Lower lobe of right lung (tissue), 2 donors: ENCODE results near the gene PYCARD. TPM values are rescaled to one million over a fixed set of nuclear protein-coding genes. Genes with fewer than 3 reads are reported as not detected.
A peak's percentile ranks its signal among the peaks of the same experiment; 100 is the strongest.
"Not testable (repeated sequence)": the region's sequence is repeated elsewhere in the genome, so short reads cannot be mapped to it uniquely, and the experiment has no call there.

Experiments
- ATAC-seq, 2 donors: fragments of 200-7000 bp; cut with Tn5 transposase; one replicate each; pipeline ENCODE4 v1.9.1; 2020 to 2022; ENCODE audit warnings: mild to moderate bottlenecking in 2 of 2, moderate library complexity in 2 of 2
- DNase-seq: peaks from one replicate; pipeline ENCODE4 v3.0.0-alpha.2; 2020
- H3K27ac ChIP-seq: fragments of 200-600 bp; one replicate; pipeline ENCODE4 v1.8.0; 2022
- H3K27me3 ChIP-seq: fragments of 200-600 bp; one replicate; pipeline ENCODE4 v1.8.0; 2022; ENCODE audit warnings: low read depth
- H3K36me3 ChIP-seq: fragments of 200-600 bp; one replicate; pipeline ENCODE4 v1.8.0; 2022; ENCODE audit warnings: mild to moderate bottlenecking
- H3K4me1 ChIP-seq: fragments of 200-600 bp; one replicate; pipeline ENCODE4 v1.8.0; 2022
- H3K4me3 ChIP-seq: fragments of 200-600 bp; one replicate; pipeline ENCODE4 v1.8.0; 2022; ENCODE audit warnings: mild to moderate bottlenecking
- H3K9me3 ChIP-seq: fragments of 200-600 bp; one replicate; pipeline ENCODE4 v1.8.0; 2022
- intact Hi-C: fragments of 100-400 bp; cut with DNase I; formaldehyde crosslinking; loops from one replicate; pipeline ENCODE4 v1.11.0; 2022
- long read RNA-seq: library from polyadenylated mRNA; unstranded; transcript quantifications from one replicate; pipeline ENCODE4 v2.0.0, GENCODE V29; 2021
- total RNA-seq: library from RNA; stranded (reverse); fragmentation: NEBNext Ultra II Directional; extraction: Animal tissue kit (Norgen Biotek cat#: 25700); gene quantifications from one replicate; pipeline ENCODE4 v1.2.1, GENCODE V29; 2021
- TF ChIP-seq, protein P1 (sequence below): fragments of 200-600 bp; IDR thresholded peaks from one replicate; pipeline ENCODE4 v1.8.0; 2022; ENCODE audit warnings: antibody characterized with exemption, mild to moderate bottlenecking
- donor health status: DM: no; HTN: yes; CAD: no; lungs with severe emphysema.

Gene PYCARD
- 82.0 TPM for total RNA-seq
- long read RNA-seq, transcript PYCARD-201 (3 exons, 990 nt) = major isoform, 79 of 115 reads
- long read RNA-seq, transcript PYCARD-202 (2 exons, 696 nt) = minor isoform, 28 of 115 reads
- long read RNA-seq, partial matches to known transcripts = 0 of 115 reads
- long read RNA-seq, other reads (novel, unspliced or antisense) = 7 of 115 reads

DNA sequence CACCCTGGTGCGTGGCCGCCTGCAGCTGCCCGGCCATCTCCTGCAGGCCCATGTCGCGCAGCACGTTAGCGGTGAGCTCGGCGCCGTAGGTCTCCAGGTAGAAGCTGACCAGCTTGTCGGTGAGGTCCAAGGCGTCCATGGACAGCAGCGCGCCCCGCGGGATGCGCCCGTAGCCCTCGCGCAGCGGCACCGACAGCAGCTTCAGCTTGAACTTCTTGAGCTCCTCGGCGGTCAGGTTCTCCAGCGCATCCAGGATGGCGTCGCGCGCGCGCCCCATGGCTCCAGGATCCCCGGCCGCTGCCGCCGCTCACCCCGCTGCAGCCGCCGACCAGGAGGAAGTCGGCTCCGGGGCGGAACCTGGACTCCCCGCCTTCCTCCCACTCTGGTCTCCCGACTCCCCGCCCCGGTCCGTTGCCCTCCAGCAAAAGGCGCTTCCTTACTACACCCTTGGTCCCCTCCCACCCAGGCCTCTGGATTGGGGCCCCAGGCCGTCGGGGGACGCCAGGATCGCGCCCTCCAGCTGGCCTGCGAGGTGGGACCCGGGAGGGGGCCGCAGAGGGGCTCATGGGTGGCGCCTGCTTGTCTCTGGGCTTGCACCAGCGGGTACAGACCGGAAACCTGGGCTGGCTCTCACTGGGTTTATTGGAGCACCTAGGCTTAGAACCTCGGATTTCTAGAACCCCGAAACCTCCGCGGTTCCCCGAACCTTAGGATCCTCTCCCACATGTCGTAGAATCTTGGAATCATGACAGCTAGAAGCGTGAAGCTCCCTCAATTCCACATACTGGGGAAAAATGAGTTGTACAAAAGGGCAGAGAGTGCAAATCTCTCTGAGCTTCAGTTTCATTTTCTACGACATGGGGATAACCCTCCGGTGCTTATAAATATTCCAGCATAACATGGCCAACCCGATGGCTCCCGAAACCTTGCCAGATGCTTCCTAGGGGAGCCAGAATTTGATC, at the start of gene PYCARD:
Gene PYCARD (minus strand): TSS at position 347 of the 962 bp plus-strand sequence. CDS start 70 bp downstream, at position 277.
- intact Hi-C loops = no loop called here
- TF ChIP-seq, protein P1, sequence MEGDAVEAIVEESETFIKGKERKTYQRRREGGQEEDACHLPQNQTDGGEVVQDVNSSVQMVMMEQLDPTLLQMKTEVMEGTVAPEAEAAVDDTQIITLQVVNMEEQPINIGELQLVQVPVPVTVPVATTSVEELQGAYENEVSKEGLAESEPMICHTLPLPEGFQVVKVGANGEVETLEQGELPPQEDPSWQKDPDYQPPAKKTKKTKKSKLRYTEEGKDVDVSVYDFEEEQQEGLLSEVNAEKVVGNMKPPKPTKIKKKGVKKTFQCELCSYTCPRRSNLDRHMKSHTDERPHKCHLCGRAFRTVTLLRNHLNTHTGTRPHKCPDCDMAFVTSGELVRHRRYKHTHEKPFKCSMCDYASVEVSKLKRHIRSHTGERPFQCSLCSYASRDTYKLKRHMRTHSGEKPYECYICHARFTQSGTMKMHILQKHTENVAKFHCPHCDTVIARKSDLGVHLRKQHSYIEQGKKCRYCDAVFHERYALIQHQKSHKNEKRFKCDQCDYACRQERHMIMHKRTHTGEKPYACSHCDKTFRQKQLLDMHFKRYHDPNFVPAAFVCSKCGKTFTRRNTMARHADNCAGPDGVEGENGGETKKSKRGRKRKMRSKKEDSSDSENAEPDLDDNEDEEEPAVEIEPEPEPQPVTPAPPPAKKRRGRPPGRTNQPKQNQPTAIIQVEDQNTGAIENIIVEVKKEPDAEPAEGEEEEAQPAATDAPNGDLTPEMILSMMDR = no peak
- Histone ChIP-seq H3K4me3 (peak within 1 kb of the TSS; percentile 99), H3K36me3 (peaks cover 27% of the 10 kb centered on the region), H3K9me3 (no peaks in the 10 kb centered on the region), H3K27ac (peak within 1 kb of the TSS; percentile 88), H3K27me3 (peaks cover 2% of the 10 kb centered on the region), H3K4me1 (peaks cover 31% of the 10 kb centered on the region)
- peak; percentile 89 for DNase-seq
- peak; percentile 85 to 88 for ATAC-seq

DNA sequence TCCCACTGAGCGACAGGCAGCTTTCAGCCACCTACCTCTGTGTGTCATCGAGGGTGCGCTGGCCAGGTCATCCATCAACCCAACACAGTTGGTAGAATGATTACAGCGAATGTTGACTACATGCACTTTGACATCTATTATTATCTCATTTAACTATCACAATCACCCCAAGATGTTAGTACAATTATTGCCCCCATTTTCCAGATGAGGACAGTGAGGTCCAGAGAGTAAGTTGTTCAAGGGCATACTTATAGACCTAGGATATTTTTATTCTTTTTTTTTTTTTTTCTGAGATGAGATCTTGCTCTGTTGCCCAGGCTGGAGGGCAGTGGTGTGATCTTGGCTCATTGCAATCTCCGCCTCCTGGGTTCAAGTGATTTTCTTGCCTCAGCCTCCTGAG, 48.9 kb upstream of the PYCARD start:
- TF ChIP-seq, protein P1 = no peak
- DNase-seq (no peak), ATAC-seq (no peak)
- no peak overlapping the region for H3K27ac ChIP-seq
- no peaks in the 10 kb centered on the region for H3K36me3 ChIP-seq
- no peaks in the 10 kb centered on the region for H3K9me3 ChIP-seq
- peaks cover 8% of the 10 kb centered on the region for H3K4me1 ChIP-seq
- no peak overlapping the region for H3K4me3 ChIP-seq
- no peaks in the 10 kb centered on the region for H3K27me3 ChIP-seq
- intact Hi-C loops = no loop called here

DNA sequence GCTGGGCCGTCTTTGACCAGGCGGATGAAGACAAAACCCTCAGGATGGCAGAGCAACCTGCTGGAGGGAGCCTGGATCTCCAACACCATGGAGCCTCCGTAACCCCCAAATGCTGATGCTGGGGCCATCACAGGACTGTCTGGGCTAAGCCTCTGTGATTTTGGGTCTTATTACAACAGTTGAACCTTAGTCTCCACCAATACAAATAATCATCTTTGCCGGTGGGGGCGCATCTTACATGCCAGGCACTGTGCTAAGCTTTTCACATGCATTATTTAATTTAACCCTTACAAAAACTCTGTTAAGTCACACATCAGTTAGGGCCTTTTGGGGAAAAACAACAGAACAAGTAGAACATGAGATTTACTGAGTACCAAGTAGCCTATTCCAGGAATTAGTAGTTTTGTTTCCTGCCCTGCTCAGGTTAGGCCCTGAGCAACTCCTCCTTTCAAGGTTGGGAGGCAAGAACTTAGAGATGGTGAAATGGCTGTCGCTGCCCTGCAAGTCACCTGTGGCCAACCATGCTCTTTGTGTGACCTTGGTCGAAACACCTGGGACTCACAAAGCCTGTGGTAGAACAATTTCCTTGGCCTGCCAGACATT, 48.3 kb upstream of the PYCARD start:
- DNase-seq (no peak), ATAC-seq (no peak)
- Histone ChIP-seq H3K27ac (no peak overlapping the region), H3K4me1 (peaks cover 8% of the 10 kb centered on the region), H3K27me3 (no peaks in the 10 kb centered on the region), H3K36me3 (no peaks in the 10 kb centered on the region), H3K9me3 (no peaks in the 10 kb centered on the region), H3K4me3 (no peak overlapping the region)
- intact Hi-C loops = no loop called here
- TF ChIP-seq, protein P1 = no peak

DNA sequence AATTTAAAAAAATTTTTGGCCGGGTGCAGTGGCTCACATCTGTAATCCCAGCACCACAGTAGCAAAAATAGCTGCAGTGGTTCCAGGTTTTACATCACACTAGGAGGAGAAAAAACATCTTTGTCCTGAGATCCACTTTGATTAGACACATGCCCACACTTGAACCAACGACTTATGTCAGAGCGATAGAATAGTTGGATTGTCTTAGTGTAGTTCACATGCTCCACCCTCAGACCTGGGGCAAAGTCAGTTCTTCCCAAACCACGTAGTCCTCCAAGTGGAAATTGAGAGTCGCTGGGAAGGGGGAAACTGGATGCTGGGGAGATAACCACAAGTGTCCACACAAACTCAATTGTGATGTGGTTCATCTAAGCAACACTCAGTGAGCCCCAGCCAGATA, 45.8 kb upstream of the PYCARD start:
- H3K27ac ChIP-seq = no peak overlapping the region
- H3K4me3 ChIP-seq = no peak overlapping the region
- intact Hi-C loops = no loop called here
- H3K4me1 ChIP-seq = peaks cover 2% of the 10 kb centered on the region
- DNase-seq (no peak), ATAC-seq (no peak)
- no peaks in the 10 kb centered on the region for H3K27me3 ChIP-seq
- no peaks in the 10 kb centered on the region for H3K36me3 ChIP-seq
- no peaks in the 10 kb centered on the region for H3K9me3 ChIP-seq
- TF ChIP-seq, protein P1 = no peak

DNA sequence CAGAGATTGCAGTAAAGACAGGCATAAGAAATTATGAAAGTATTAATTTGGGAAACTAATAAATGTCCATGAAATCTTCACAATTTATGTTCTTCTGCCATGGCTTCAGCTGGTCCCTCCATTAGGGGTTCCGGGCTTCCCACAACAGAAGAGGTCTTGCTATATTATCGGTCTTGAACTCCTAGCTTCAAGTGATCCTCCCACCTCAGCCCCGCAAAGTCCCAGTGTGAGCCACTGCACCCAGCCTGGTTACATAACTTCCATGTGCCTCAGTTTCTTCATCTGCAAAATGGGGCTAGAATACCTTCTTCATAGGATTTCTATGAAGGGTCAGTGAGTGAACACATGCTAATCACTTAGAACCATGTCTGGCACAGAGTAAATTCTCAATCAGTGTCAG, 43.7 kb upstream of the PYCARD start:
- intact Hi-C loops = no loop called here
- ATAC-seq = no peak
- TF ChIP-seq, protein P1 = no peak
- Histone ChIP-seq H3K27me3 (no peaks in the 10 kb centered on the region), H3K4me1 (no peaks in the 10 kb centered on the region), H3K27ac (no peak overlapping the region), H3K36me3 (no peaks in the 10 kb centered on the region), H3K4me3 (no peak overlapping the region), H3K9me3 (no peaks in the 10 kb centered on the region)
- no peak for DNase-seq

DNA sequence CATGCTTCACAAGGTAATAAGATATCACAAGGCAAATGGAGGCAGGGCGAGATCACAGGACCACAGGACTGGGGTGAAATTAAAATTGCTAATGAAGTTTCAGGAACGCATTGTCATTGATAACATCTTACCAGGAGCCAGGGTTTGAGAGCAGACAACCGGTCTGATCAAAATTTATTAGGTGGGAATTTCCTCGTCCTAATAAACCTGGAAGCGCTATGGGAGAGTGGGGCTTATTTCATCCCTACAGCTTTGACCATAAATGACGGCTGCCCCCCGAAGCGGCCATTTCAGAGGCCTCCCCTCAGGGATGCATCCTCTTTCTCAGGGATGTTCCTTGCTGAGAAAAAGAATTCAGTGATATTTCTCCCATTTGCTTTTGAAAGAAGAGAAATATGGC, 43.0 kb upstream of the PYCARD start:
- intact Hi-C loops, H3K27ac ChIP-seq, H3K4me3 ChIP-seq, H3K4me1 ChIP-seq, H3K9me3 ChIP-seq, DNase-seq, H3K27me3 ChIP-seq, ATAC-seq, H3K36me3 ChIP-seq: not testable (repeated sequence)
